ENCODE measurements around the gene BCL11B.

The BCL11B gene

DNA sequence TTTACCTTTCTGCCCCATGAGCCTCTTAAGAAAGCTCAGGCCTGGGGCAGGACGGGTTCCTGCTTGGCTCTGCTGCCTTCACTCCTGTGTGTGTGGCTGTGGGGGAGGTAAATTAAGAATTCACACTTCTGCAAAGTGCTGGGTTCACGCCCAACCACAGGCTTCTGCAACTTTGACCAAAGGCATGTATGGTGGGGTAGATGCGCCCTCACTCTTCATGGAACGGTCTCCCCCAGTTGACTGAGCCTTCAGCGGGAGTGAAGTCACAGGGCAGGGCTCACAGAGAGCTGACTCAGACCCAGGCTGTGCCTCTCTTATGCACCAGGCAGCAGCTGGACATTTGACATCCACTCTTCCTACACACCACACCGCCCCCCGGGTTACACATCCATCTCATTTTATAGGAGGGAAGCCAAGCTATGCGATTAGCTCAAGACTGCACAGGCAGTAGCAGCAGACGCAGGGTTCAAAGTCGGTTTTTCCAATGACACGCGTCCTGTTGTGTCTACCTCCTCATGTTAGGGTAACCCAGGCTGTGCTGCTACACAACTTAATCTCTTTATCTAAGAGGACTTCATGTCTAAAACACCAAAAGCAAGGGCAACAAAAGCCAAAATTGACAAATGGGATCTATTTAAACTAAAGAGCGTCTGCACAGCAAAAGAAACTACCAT, 15.4 kb upstream of the BCL11B start:
- Histone ChIP-seq H3K9me3 (ENCODE audit: control insufficient read depth in 5 of 5, low read length in 5 of 5) (no peaks in the 10 kb centered on the region), H3K27ac (ENCODE audit: low read depth, low read length) (no peak overlapping the region), H3K9ac (ENCODE audit: low read length in 5 of 5) (no peak overlapping the region), H3K4me1 (ENCODE audit: control insufficient read depth in 5 of 5, insufficient read depth in 5 of 5, low read length in 5 of 5) (no peaks in the 10 kb centered on the region), H3K4me3 (ENCODE audit: low read depth in 1 of 5, low read length in 5 of 5) (no peak overlapping the region), H3K27me3 (ENCODE audit: control insufficient read depth in 5 of 5, insufficient read depth in 4 of 5, low read length in 5 of 5) (peaks cover 6 to 17% (median 14%) of the 10 kb centered on the region in 5 donors), H3K36me3 (ENCODE audit: control insufficient read depth in 5 of 5, insufficient read depth in 5 of 5, low read length in 5 of 5) (no peaks in the 10 kb centered on the region)

DNA sequence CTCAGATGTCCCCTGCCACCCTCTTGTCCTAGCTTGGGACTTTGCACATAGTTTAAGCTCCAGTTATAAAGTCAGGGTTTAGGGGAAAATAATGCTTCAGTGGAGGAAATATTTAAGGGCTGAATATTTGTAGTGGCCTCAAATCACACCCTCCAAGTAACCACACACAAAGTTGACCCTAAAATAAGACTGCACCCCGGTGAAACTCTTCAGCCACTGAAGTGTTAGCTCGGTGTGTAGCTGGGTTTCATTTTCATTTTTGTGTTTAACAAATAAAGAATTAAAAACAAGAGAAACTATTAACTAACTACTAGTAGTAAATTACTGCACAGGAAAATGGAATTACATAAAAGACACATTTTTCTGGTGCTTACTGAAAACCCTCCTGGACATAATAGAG, 14.8 kb upstream of the BCL11B start:
- Histone ChIP-seq H3K27me3 (ENCODE audit: control insufficient read depth in 5 of 5, insufficient read depth in 4 of 5, low read length in 5 of 5) (peaks cover 6 to 17% (median 14%) of the 10 kb centered on the region in 5 donors), H3K36me3 (ENCODE audit: control insufficient read depth in 5 of 5, insufficient read depth in 5 of 5, low read length in 5 of 5) (no peaks in the 10 kb centered on the region), H3K9me3 (ENCODE audit: control insufficient read depth in 5 of 5, low read length in 5 of 5) (no peaks in the 10 kb centered on the region), H3K4me3 (ENCODE audit: low read depth in 1 of 5, low read length in 5 of 5) (no peak overlapping the region), H3K27ac (ENCODE audit: low read depth, low read length) (no peak overlapping the region), H3K9ac (ENCODE audit: low read length in 5 of 5) (no peak overlapping the region), H3K4me1 (ENCODE audit: control insufficient read depth in 5 of 5, insufficient read depth in 5 of 5, low read length in 5 of 5) (no peaks in the 10 kb centered on the region)

DNA sequence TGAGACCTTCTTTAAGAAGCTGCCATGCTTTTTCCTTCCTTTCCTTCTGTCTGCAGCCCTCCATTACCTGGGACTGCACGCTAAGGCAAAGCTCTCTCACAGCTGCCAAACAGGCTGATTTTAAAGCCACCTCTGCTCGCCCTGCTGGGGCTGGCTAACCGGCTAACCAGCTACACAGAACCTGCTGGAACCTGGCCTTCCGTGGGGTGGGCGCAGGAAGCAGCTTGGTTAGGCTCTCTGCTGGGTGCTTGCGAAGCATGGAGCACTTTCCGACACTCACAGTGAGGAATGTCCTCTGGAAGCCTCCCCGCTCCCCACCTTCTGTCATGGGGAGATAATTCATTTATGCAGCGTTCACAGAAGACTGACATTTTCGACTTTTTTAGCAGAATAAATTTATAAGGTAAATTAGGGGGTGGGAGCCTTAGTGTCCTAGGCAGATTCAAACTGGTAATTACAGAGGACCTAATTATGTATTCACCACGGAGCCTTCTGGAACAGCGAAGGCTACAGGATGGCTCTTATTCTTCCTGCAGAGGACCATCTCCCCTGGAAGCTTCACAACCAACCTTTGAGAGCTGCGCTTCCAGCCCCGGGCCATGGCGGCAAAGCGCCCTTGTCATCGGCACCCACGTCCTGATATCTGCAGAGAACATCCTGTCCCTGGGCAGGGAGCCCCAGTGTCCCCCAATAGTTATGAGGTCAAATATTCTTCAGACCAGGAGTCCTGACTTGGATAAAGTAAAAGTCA, 12.4 kb upstream of the BCL11B start:
- no peaks in the 10 kb centered on the region for H3K4me1 ChIP-seq (ENCODE audit: control insufficient read depth in 5 of 5, insufficient read depth in 5 of 5, low read length in 5 of 5)
- peaks cover 10 to 25% (median 21%) of the 10 kb centered on the region in 5 donors for H3K27me3 ChIP-seq (ENCODE audit: control insufficient read depth in 5 of 5, insufficient read depth in 4 of 5, low read length in 5 of 5)
- no peak overlapping the region for H3K4me3 ChIP-seq (ENCODE audit: low read depth in 1 of 5, low read length in 5 of 5)
- H3K36me3 ChIP-seq (ENCODE audit: control insufficient read depth in 5 of 5, insufficient read depth in 5 of 5, low read length in 5 of 5) = no peaks in the 10 kb centered on the region
- no peak overlapping the region for H3K9ac ChIP-seq (ENCODE audit: low read length in 5 of 5)
- H3K27ac ChIP-seq (ENCODE audit: low read depth, low read length) = no peak overlapping the region
- no peaks in the 10 kb centered on the region for H3K9me3 ChIP-seq (ENCODE audit: control insufficient read depth in 5 of 5, low read length in 5 of 5)

- H3K27me3 ChIP-seq (ENCODE audit: control insufficient read depth in 5 of 5, insufficient read depth in 4 of 5, low read length in 5 of 5) = peaks cover 8 to 31% (median 27%) of the 10 kb centered on the region in 5 donors
These were observed 10.5 kb upstream of the BCL11B start for GRCh38 chr14:99282261-99283050.

GRCh38 chr14:99281396-99281795, 9.4 kb upstream of the BCL11B start:
- peaks cover 6 to 34% (median 27%) of the 10 kb centered on the region in 5 donors for H3K27me3 ChIP-seq (ENCODE audit: control insufficient read depth in 5 of 5, insufficient read depth in 4 of 5, low read length in 5 of 5)
- H3K27ac ChIP-seq (ENCODE audit: low read depth, low read length) = no peak overlapping the region
- H3K4me3 ChIP-seq (ENCODE audit: low read depth in 1 of 5, low read length in 5 of 5) = no peak overlapping the region
- H3K9ac ChIP-seq (ENCODE audit: low read length in 5 of 5) = no peak overlapping the region
- no peaks in the 10 kb centered on the region for H3K9me3 ChIP-seq (ENCODE audit: control insufficient read depth in 5 of 5, low read length in 5 of 5)
- no peaks in the 10 kb centered on the region for H3K36me3 ChIP-seq (ENCODE audit: control insufficient read depth in 5 of 5, insufficient read depth in 5 of 5, low read length in 5 of 5)
- no peaks in the 10 kb centered on the region for H3K4me1 ChIP-seq (ENCODE audit: control insufficient read depth in 5 of 5, insufficient read depth in 5 of 5, low read length in 5 of 5)

More at GRCh38 chr14:99282261-99283050, 10.5 kb upstream of the BCL11B start:
- Histone ChIP-seq H3K9ac (ENCODE audit: low read length in 5 of 5) (no peak overlapping the region), H3K27ac (ENCODE audit: low read depth, low read length) (no peak overlapping the region), H3K4me1 (ENCODE audit: control insufficient read depth in 5 of 5, insufficient read depth in 5 of 5, low read length in 5 of 5) (no peaks in the 10 kb centered on the region), H3K36me3 (ENCODE audit: control insufficient read depth in 5 of 5, insufficient read depth in 5 of 5, low read length in 5 of 5) (no peaks in the 10 kb centered on the region), H3K4me3 (ENCODE audit: low read depth in 1 of 5, low read length in 5 of 5) (no peak overlapping the region), H3K9me3 (ENCODE audit: control insufficient read depth in 5 of 5, low read length in 5 of 5) (no peaks in the 10 kb centered on the region)

DNA sequence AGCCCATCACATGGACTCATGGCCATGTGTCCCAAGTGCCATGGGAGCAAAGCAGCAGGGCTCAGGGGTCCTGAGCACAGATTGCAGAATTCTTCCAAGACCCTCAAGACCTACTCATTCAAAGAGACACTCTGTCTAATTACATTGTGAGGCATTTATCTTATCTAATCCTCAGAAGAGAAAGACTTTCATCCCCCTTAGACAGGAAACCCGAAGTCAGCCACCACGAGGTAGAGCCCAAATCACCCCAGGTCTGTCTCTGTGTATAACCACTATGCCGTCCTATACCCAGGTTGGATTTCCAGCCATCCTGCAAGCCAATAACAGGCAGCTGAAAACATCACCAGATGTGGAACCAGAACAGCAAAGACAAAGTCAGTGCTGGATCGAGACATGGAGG, 8.9 kb upstream of the BCL11B start:
- Histone ChIP-seq H3K9ac (ENCODE audit: low read length in 5 of 5) (no peak overlapping the region), H3K27me3 (ENCODE audit: control insufficient read depth in 5 of 5, insufficient read depth in 4 of 5, low read length in 5 of 5) (peaks cover 6 to 33% (median 30%) of the 10 kb centered on the region in 5 donors), H3K4me3 (ENCODE audit: low read depth in 1 of 5, low read length in 5 of 5) (no peak overlapping the region), H3K9me3 (ENCODE audit: control insufficient read depth in 5 of 5, low read length in 5 of 5) (no peaks in the 10 kb centered on the region), H3K4me1 (ENCODE audit: control insufficient read depth in 5 of 5, insufficient read depth in 5 of 5, low read length in 5 of 5) (no peaks in the 10 kb centered on the region), H3K36me3 (ENCODE audit: control insufficient read depth in 5 of 5, insufficient read depth in 5 of 5, low read length in 5 of 5) (no peaks in the 10 kb centered on the region), H3K27ac (ENCODE audit: low read depth, low read length) (no peak overlapping the region)

GRCh38 chr14:99280066-99280731, 8.2 kb upstream of the BCL11B start:
- H3K4me3 ChIP-seq (ENCODE audit: low read depth in 1 of 5, low read length in 5 of 5) = no peak overlapping the region
- H3K36me3 ChIP-seq (ENCODE audit: control insufficient read depth in 5 of 5, insufficient read depth in 5 of 5, low read length in 5 of 5) = no peaks in the 10 kb centered on the region
- H3K9me3 ChIP-seq (ENCODE audit: control insufficient read depth in 5 of 5, low read length in 5 of 5) = no peaks in the 10 kb centered on the region
- no peaks in the 10 kb centered on the region for H3K4me1 ChIP-seq (ENCODE audit: control insufficient read depth in 5 of 5, insufficient read depth in 5 of 5, low read length in 5 of 5)
- no peak overlapping the region for H3K27ac ChIP-seq (ENCODE audit: low read depth, low read length)
- H3K27me3 ChIP-seq (ENCODE audit: control insufficient read depth in 5 of 5, insufficient read depth in 4 of 5, low read length in 5 of 5) = peaks cover 6 to 30% (median 26%) of the 10 kb centered on the region in 5 donors
- no peak overlapping the region for H3K9ac ChIP-seq (ENCODE audit: low read length in 5 of 5)

GRCh38 chr14:99278836-99279235, 6.8 kb upstream of the BCL11B start:
- Histone ChIP-seq H3K27me3 (ENCODE audit: control insufficient read depth in 5 of 5, insufficient read depth in 4 of 5, low read length in 5 of 5) (peaks cover 10 to 36% (median 31%) of the 10 kb centered on the region in 5 donors), H3K9ac (ENCODE audit: low read length in 5 of 5) (no peak overlapping the region), H3K27ac (ENCODE audit: low read depth, low read length) (no peak overlapping the region), H3K9me3 (ENCODE audit: control insufficient read depth in 5 of 5, low read length in 5 of 5) (no peaks in the 10 kb centered on the region), H3K36me3 (ENCODE audit: control insufficient read depth in 5 of 5, insufficient read depth in 5 of 5, low read length in 5 of 5) (no peaks in the 10 kb centered on the region), H3K4me1 (ENCODE audit: control insufficient read depth in 5 of 5, insufficient read depth in 5 of 5, low read length in 5 of 5) (peaks cover 0 to 11% (median 10%) of the 10 kb centered on the region in 5 donors), H3K4me3 (ENCODE audit: low read depth in 1 of 5, low read length in 5 of 5) (no peak overlapping the region)

- Histone ChIP-seq H3K27me3 (ENCODE audit: control insufficient read depth in 5 of 5, insufficient read depth in 4 of 5, low read length in 5 of 5) (peaks cover 21 to 42% (median 35%) of the 10 kb centered on the region in 5 donors), H3K9me3 (ENCODE audit: control insufficient read depth in 5 of 5, low read length in 5 of 5) (no peaks in the 10 kb centered on the region), H3K4me3 (ENCODE audit: low read depth in 1 of 5, low read length in 5 of 5) (no peak overlapping the region), H3K27ac (ENCODE audit: low read depth, low read length) (no peak overlapping the region), H3K9ac (ENCODE audit: low read length in 5 of 5) (no peak overlapping the region), H3K36me3 (ENCODE audit: control insufficient read depth in 5 of 5, insufficient read depth in 5 of 5, low read length in 5 of 5) (no peaks in the 10 kb centered on the region), H3K4me1 (ENCODE audit: control insufficient read depth in 5 of 5, insufficient read depth in 5 of 5, low read length in 5 of 5) (peaks cover 0 to 24% (median 22%) of the 10 kb centered on the region in 5 donors)
These were observed 5.5 kb upstream of the BCL11B start for GRCh38 chr14:99277530-99277929.

Data from subcutaneous abdominal adipose tissue (tissue), 5 donors.